ENCODE results near the gene PAK2.
A peak's percentile ranks its signal among the peaks of the same experiment; 100 is the strongest.
"Not testable (repeated sequence)": the region's sequence is repeated elsewhere in the genome, so short reads cannot be mapped to it uniquely, and the experiment has no call there.

The PAK2 gene

DNA sequence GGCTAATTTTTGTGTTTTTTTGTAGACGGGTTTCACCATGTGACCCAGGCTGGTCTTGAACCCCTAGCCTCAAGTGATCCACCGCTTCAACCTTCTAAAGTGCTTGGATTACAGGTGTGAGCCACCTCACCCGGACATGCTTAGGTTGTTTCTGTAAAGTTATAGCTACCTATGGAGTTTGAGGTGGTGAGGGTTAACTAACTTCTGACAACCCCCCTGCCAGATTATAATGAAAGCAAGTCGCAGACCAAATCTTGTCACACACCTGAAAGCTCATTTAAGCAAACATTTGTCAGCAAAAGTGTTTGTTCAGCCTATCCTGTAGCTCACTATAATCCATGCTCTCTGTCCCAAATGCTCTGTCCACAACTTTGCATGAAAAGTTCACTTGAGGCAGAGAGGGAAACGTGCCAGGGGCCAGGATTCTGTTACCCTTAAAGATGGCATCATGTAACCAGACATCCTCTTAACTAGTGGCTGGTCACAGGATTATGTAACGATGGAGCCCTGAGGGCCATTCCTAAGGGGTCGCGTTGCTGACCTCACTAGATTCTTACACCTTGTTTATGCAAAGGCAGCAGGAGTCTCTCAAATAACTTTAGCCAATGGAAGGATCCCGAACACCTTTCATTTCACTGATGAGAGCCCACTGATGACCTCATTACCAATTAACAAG is 103.9 kb downstream of the PAK2 start:
- no peak for DNase-seq (ENCODE audit: low read depth, low spot score)

- not testable (repeated sequence) for DNase-seq (ENCODE audit: low read depth, low spot score)
Observed at GRCh38 chr3:196844235-196845219, 104.9 kb downstream of the PAK2 start.

GRCh38 chr3:196848375-196848774 is 108.7 kb downstream of the PAK2 start:
- not testable (repeated sequence) for DNase-seq (ENCODE audit: low read depth, low spot score)

DNA sequence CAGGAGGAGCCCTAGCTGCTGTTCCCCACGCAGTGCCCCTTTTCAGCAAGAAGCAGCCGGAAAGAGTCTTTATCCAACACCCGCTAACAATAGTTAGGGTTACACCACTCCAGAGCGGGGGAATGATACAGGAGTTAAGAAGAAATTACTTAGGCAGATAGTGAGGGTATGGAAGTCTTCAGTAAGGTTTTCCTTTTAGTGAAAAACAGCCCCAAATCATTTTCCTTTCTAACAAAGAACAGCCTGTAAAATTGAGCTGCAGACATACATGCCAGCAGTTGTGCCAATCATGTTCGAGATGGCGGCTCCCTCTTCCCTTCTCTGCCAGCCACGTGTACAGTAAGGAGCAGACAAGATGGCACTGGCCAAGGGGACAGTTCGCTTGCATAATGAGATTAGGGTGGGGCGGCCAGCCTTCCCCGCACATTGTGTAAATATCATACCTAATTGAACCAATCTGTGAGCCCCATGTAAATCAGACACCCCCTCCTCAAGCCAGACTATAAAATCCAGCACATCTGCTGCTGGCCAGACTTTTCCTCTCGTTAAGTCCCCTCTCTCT is 109.6 kb downstream of the PAK2 start:
- no peak for DNase-seq (ENCODE audit: low read depth, low spot score)

DNA sequence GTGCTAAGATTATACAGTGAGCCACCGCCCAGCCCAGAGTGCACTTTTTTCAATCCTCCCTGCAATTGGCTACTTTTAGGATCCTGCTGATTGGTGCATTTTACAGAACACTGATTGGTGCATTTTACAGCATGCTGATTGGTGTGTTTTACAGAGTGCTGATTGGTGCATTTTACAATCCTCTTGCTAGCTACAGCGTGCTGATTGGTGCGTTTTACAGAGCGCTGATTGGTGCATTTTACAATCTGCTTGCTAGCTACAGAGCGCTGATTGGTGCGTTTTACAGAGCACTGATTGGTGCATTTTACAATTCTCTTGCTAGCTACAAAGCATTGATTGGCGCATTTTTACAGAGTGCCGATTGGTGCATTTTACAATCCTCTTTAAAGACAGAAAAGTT is 123.3 kb downstream of the PAK2 start:
- DNase-seq (ENCODE audit: low read depth, low spot score), result not testable (repeated sequence)

- DNase-seq (ENCODE audit: low read depth, low spot score), result no peak
Observed at GRCh38 chr3:196867155-196867506, 127.5 kb downstream of the PAK2 start.

DNA sequence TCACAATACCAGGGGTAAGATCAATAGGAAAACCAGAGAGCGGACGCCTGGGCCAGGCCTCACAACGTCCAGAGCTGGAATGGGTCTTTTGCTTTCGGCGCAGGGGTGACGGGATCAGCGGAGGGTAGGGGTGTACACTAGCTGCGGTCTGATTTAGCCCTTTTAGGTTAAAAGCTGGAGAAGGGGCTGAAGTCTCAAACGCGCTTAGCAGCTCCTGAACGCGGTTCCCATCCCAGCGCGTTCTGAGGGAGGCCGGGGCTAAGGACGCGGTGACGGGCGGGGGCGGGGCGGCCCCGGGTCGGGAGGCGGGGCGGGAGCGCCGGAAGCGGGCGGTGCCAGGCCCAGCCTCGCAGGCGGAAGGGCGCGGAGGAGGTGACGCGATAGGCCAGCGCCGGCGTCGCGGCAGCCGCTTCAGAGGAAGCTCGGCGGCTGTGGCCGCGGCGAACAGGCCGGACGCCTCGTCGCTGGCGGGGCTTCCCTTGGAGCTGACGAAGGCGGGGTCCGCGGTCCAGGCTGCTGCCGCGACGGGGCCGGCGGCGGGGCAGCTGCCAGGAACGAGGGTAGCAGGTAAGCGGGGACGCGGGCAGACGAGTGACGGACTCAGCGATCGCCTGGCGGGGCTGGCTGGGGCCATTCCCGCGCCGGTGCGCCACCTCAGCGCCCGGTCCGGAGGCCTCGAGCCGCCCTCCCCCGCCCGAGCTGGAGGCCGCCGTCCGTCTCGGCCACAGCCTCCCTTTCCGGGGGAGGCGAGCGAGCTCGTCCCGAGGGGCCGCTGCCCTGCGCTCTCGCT is 128.0 kb downstream of the PAK2 start, which contains the start of gene SENP5:
Gene SENP5 (plus strand): TSS at position 414 of the 790 bp plus-strand sequence. CDS start 17,262 bp downstream, outside the sequence.
- DNase-seq (ENCODE audit: low read depth, low spot score), result peak; percentile 98

DNA sequence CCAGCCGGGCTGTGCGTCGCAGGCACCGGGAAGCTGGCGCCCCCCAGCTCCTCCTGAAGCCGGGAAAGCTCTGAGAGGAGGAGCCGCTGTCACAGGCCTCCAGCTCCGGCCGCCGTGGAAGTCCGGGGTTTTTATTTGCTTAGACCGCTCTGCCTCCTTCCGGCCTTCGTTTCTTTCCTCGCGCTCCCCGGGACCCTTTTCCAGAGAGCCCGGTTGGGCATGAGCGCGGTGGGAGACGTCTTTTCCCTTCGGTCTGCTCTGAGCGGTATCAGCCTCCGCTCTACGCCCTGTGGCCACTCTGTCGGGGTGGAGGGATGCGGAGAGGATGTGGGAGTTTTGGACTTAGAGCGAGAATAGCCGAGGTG is 128.6 kb downstream of the PAK2 start:
- no peak for DNase-seq (ENCODE audit: low read depth, low spot score)

DNA sequence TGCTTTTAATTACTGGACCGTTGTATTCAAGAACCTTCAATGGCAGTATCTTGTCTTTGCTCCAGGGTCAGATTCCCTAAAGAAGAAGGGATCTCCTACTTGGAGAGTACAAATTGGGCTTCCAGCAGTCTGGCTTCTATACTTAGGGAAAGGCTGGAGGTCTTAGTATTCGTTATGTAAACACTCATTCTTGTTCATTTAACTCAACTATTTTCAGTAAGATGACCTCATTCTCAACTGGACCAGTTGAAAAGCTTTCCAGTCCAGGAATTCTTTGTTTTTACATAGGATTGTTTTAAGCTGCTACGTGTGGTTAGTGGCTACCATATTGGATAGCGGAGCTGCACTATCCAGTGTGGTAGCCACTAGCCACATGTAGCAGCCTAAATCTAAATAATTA is 132.7 kb downstream of the PAK2 start:
- DNase-seq (ENCODE audit: low read depth, low spot score), result peak; percentile 39

DNA sequence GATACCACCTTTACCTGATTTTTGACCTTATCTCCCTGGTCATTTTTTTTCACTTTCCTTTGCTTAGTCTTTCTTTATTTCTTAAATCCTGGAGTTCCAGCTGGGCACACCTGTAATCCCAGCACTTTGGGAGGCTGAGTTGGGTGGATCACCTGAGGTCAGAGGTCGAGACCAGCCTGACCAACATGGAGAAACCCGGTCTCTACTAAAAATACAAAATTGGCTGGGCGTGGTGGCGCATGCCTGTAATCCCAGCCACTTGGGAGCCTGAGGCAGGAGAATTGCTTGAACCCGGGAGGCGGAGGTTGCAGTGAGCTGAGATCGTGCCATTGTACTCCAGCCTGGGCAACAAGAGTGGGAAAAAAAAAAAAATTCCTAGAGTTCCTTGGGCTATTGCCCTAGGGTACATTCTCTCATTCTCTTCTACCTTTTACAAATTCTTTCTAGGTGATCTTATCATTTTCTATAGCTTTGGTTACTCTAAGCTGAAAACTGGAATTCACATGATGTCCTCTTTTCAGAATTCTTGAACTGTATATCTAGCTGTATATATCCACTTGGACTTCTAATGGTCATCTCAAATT is 134.9 kb downstream of the PAK2 start:
- not testable (repeated sequence) for DNase-seq (ENCODE audit: low read depth, low spot score)

DNA sequence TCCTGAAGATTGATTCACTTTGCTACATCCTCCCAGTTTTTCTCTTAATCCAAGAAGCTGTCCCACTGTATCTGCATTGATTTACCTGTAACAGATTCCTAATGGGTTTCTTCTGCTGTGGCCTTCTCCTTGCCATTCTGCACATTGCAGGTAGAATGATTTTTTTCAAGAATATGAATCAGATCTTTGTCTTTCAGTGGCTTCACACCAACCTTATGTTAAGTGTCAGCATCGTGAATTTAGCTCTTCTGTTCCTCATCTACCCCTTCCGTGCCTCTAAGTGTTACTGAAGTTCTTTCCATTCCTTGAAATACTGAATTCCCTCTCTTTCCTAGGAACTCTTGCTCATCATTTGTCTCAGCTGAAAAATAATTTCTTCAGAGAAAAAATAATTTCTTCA is 135.6 kb downstream of the PAK2 start:
- DNase-seq (ENCODE audit: low read depth, low spot score), result no peak
